ENCODE measurements around the gene C5.
A peak's percentile ranks its signal among the peaks of the same experiment; 100 is the strongest.

C5 gene

DNA sequence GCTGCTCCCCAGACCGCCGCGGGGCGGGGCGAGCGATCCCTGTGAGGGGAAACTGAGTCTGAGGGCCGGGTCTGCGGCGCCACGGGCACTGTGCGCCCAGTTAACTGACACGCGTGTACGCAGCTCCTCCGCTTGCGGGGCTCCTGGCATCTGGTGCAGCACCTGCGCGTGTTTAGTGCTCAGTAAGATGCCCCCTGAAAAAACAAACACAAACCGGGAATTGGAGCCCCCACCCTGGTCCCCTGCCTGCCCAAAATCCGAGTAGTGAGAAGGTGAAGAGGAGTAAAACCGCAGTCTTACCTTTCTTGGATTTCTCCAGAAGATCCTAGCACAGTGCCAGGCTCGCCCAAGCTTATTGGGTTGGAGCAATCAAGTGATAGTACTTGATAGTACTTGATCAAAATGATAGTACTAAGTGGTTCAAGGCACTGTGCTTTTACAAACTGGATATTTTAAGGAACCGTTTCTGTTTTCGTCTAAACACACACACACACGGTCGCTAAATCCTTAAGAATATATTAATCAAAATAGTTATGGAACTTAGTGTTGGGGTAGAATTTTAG lies 120.8 kb downstream of the C5 start:
- peaks cover 94% of the 10 kb centered on the region for H3K4me1 ChIP-seq (ENCODE audit: low read depth, poor library complexity, severe bottlenecking)
- H3K27ac ChIP-seq = peak overlapping the region; percentile 48

DNA sequence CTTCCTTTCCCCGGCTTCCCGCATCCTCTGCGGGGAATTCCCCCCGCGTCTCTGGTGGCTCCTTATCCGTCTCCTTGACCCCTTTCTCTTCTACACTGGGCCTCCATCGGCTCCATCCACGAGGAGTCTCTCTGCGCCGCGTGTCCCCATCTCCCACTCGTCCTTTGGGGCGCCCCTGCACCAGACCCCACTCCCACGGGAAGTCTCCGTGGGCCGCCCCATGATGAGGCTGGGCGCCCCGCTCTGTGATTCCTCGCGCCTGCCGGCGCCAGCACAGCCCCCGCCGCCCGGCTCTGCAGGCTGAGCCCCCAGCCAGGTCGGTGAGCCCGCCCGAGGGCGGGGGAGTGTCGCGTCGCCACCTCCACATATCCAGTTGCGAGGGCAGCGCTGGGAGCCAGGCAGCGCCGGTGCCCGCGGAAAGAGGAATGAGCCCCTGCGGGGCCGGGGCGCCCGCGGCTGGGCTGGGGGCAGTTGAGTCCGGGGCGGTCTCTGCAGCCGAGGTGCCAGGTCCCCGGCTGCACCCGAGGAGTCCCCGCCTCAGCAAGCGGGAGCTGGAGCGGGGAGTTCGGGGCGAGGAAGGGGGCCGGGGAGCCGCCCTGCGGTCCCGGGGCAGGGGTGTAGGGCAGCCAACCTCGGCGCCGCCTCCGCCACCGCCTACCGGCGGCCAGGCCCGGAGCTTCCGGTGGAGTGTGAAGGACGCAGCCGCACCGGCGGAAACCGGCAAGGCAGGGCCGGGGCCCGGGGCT lies 121.4 kb downstream of the C5 start:
- no peak overlapping the region for H3K4me3 ChIP-seq (IDR thresholded peaks at IDR 0.05; ENCODE audit: insufficient read depth, low read depth, low read length)
- H3K4me2 ChIP-seq = peak overlapping the region; percentile 77
- peaks cover 87% of the 10 kb centered on the region for H3K4me1 ChIP-seq (ENCODE audit: low read depth, poor library complexity, severe bottlenecking)
- no peaks in the 10 kb centered on the region for H3K36me3 ChIP-seq (ENCODE audit: insufficient read depth)
- no peaks in the 10 kb centered on the region for H4K20me1 ChIP-seq (ENCODE audit: insufficient read depth)
- H3K9ac ChIP-seq = peak overlapping the region; percentile 70
- H3K27me3 ChIP-seq (ENCODE audit: insufficient read depth, low read depth) = no peaks in the 10 kb centered on the region
- no peaks in the 10 kb centered on the region for H3K79me2 ChIP-seq (ENCODE audit: insufficient read depth, low read depth)
- peak overlapping the region; percentile 48 for H3K27ac ChIP-seq
- peak overlapping the region; percentile 75 for H2AFZ ChIP-seq (ENCODE audit: low read depth)
- peak; percentile 12; the same call in 1 of the 2 replicates for TF ChIP-seq CTCF (conservative IDR thresholded peaks at IDR 0.05; ENCODE audit: low read depth, low read length)

More for the DNA sequence above, 120.8 kb downstream of the C5 start:
- H3K9ac ChIP-seq = peak overlapping the region; percentile 70
- H4K20me1 ChIP-seq (ENCODE audit: insufficient read depth) = no peaks in the 10 kb centered on the region
- peak overlapping the region; percentile 75 for H2AFZ ChIP-seq (ENCODE audit: low read depth)
- H3K4me2 ChIP-seq = peak overlapping the region; percentile 77
- no peaks in the 10 kb centered on the region for H3K27me3 ChIP-seq (ENCODE audit: insufficient read depth, low read depth)
- no peaks in the 10 kb centered on the region for H3K36me3 ChIP-seq (ENCODE audit: insufficient read depth)
- H3K79me2 ChIP-seq (ENCODE audit: insufficient read depth, low read depth) = no peaks in the 10 kb centered on the region
- TF ChIP-seq CTCF (conservative IDR thresholded peaks at IDR 0.05; ENCODE audit: low read depth, low read length) = 0 out of 2 replicates have a peak, but pooled peaks have one; percentile 7
- no peak overlapping the region for H3K4me3 ChIP-seq (IDR thresholded peaks at IDR 0.05; ENCODE audit: insufficient read depth, low read depth, low read length)

- Histone ChIP-seq H3K36me3 (ENCODE audit: insufficient read depth) (no peaks in the 10 kb centered on the region), H3K4me3 (IDR thresholded peaks at IDR 0.05; ENCODE audit: insufficient read depth, low read depth, low read length) (no peak overlapping the region), H3K79me2 (ENCODE audit: insufficient read depth, low read depth) (no peaks in the 10 kb centered on the region), H4K20me1 (ENCODE audit: insufficient read depth) (no peaks in the 10 kb centered on the region), H3K27me3 (ENCODE audit: insufficient read depth, low read depth) (no peaks in the 10 kb centered on the region), H3K9ac (peak overlapping the region; percentile 70), H3K4me1 (ENCODE audit: low read depth, poor library complexity, severe bottlenecking) (peaks cover 81% of the 10 kb centered on the region), H3K4me2 (peak overlapping the region; percentile 77), H3K27ac (no peak overlapping the region), H2AFZ (ENCODE audit: low read depth) (peak overlapping the region; percentile 75)
- no peak for TF ChIP-seq CTCF (conservative IDR thresholded peaks at IDR 0.05; ENCODE audit: low read depth, low read length)
Observed at GRCh38 chr9:120928015-120928482, 122.0 kb downstream of the C5 start.

GRCh38 chr9:120927269-120928014 lies 122.6 kb downstream of the C5 start:
- Histone ChIP-seq H3K4me2 (peak overlapping the region; percentile 77; the same call in 1 of the 2 replicates), H3K27ac (0 out of 2 replicates have a peak overlapping the region, but pooled peaks have one; percentile 4)
- TF ChIP-seq CTCF (conservative IDR thresholded peaks at IDR 0.05; ENCODE audit: low read depth, low read length) = no peak

More at GRCh38 chr9:120927269-120928014, 122.6 kb downstream of the C5 start:
- Histone ChIP-seq H3K36me3 (ENCODE audit: insufficient read depth) (no peaks in the 10 kb centered on the region), H3K4me3 (IDR thresholded peaks at IDR 0.05; ENCODE audit: insufficient read depth, low read depth, low read length) (no peak overlapping the region), H3K4me1 (ENCODE audit: low read depth, poor library complexity, severe bottlenecking) (peaks cover 75% of the 10 kb centered on the region), H2AFZ (ENCODE audit: low read depth) (no peak overlapping the region), H3K9ac (no peak overlapping the region), H4K20me1 (ENCODE audit: insufficient read depth) (no peaks in the 10 kb centered on the region), H3K27me3 (ENCODE audit: insufficient read depth, low read depth) (no peaks in the 10 kb centered on the region), H3K79me2 (ENCODE audit: insufficient read depth, low read depth) (no peaks in the 10 kb centered on the region)

Measured in KMS-11 (cell line).